Large intestine (tissue), 3 donors: ENCODE measurements around the gene ZG16B. TPM values are rescaled to one million over a fixed set of nuclear protein-coding genes. Genes with fewer than 3 reads are reported as not detected.

Experiments
- DNase-seq, 2 donors: peaks; one replicate each; pipeline versions ENCODE4 v3.0.0 to v3.0.0-alpha.2; 2013
- H3K27ac ChIP-seq: one replicate; pipeline ENCODE4 v1.5.1; 2013; ENCODE audit warnings: low read length
- H3K27me3 ChIP-seq: 2 replicates; pipeline ENCODE4 v1.6.1; 2013; ENCODE audit warnings: low read length; ENCODE audit not compliant: control insufficient read depth, insufficient read depth
- H3K36me3 ChIP-seq: 2 replicates; pipeline ENCODE4 v1.6.1; 2013; ENCODE audit warnings: low read length; ENCODE audit not compliant: control insufficient read depth, insufficient read depth
- H3K4me1 ChIP-seq: one replicate; pipeline ENCODE4 v1.6.1; 2013; ENCODE audit warnings: low read length; ENCODE audit not compliant: control insufficient read depth, insufficient read depth
- H3K4me3 ChIP-seq: one replicate; pipeline ENCODE4 v1.5.1; 2013; ENCODE audit warnings: low read length
- H3K9me3 ChIP-seq: one replicate; pipeline ENCODE4 v1.6.1; 2013; ENCODE audit warnings: mild to moderate bottlenecking, low read depth, low read length, moderate library complexity; ENCODE audit not compliant: control insufficient read depth
- WGBS: methylation state at CpG from one replicate; pipeline ENCODE4 v1.1.5; 2013; ENCODE audit warnings: low lambda C conversion rate; ENCODE audit not compliant: insufficient coverage; 5-methylcytosine and 5-hydroxymethylcytosine counted together
- polyA plus RNA-seq: library from polyadenylated mRNA; unstranded; fragments of 120-200 nt; gene quantifications from one replicate; pipeline ENCODE4 v1.2.1, GENCODE V29; 2013

ZG16B gene
- polyA plus RNA-seq, 1 donor: 4.3 TPM

GRCh38 chr16:2845116-2845515, 15.0 kb downstream of the ZG16B start:
- WGBS: 100% methylated on average over 1 of the region's 5 CpGs
- H3K27ac ChIP-seq: no peak overlapping the region
- peaks cover 2% of the 10 kb centered on the region for H3K27me3 ChIP-seq
- DNase-seq: no peak
- H3K4me1 ChIP-seq: peaks cover 4% of the 10 kb centered on the region
- H3K4me3 ChIP-seq: no peak overlapping the region
- H3K36me3 ChIP-seq: no peaks in the 10 kb centered on the region
- H3K9me3 ChIP-seq: peaks cover 7% of the 10 kb centered on the region

GRCh38 chr16:2846511-2847310, 16.6 kb downstream of the ZG16B start:
- no peaks in the 10 kb centered on the region for H3K36me3 ChIP-seq
- peaks cover 2% of the 10 kb centered on the region for H3K27me3 ChIP-seq
- no peak overlapping the region for H3K4me3 ChIP-seq
- no peak for DNase-seq
- H3K9me3 ChIP-seq: peaks cover 7% of the 10 kb centered on the region
- peaks cover 4% of the 10 kb centered on the region for H3K4me1 ChIP-seq
- H3K27ac ChIP-seq: no peak overlapping the region
- WGBS: no CpG with 5 or more reads among the region's 3 CpGs

- peaks cover 12% of the 10 kb centered on the region for H3K9me3 ChIP-seq
- H3K4me1 ChIP-seq: peaks cover 4% of the 10 kb centered on the region
- peaks cover 3% of the 10 kb centered on the region for H3K27me3 ChIP-seq
- H3K36me3 ChIP-seq: no peaks in the 10 kb centered on the region
- H3K27ac ChIP-seq: no peak overlapping the region
- no peak overlapping the region for H3K4me3 ChIP-seq
- WGBS: 79% methylated on average over 4 of the region's 16 CpGs
- DNase-seq: no peak
Measured at GRCh38 chr16:2848933-2849725, 19.0 kb downstream of the ZG16B start.

GRCh38 chr16:2852003-2852730, 22.1 kb downstream of the ZG16B start:
- Histone ChIP-seq H3K4me1 (peaks cover 2% of the 10 kb centered on the region), H3K27ac (no peak overlapping the region), H3K9me3 (peaks cover 26% of the 10 kb centered on the region), H3K27me3 (peaks cover 3% of the 10 kb centered on the region), H3K4me3 (no peak overlapping the region), H3K36me3 (no peaks in the 10 kb centered on the region)
- WGBS: no CpG with 5 or more reads among the region's 16 CpGs
- DNase-seq: no peak

GRCh38 chr16:2852731-2853507, 22.8 kb downstream of the ZG16B start:
- no CpG with 5 or more reads among the region's 56 CpGs for WGBS
- no peak for DNase-seq
- H3K27me3 ChIP-seq: peaks cover 7% of the 10 kb centered on the region
- H3K4me1 ChIP-seq: peaks cover 2% of the 10 kb centered on the region
- no peak overlapping the region for H3K4me3 ChIP-seq
- no peak overlapping the region for H3K27ac ChIP-seq
- H3K9me3 ChIP-seq: peaks cover 29% of the 10 kb centered on the region
- H3K36me3 ChIP-seq: no peaks in the 10 kb centered on the region

GRCh38 chr16:2853531-2854073, 23.5 kb downstream of the ZG16B start:
- no peak for DNase-seq
- H3K36me3 ChIP-seq: no peaks in the 10 kb centered on the region

GRCh38 chr16:2854700-2855309, 24.7 kb downstream of the ZG16B start:
- H3K4me1 ChIP-seq: peaks cover 17% of the 10 kb centered on the region
- 70% methylated on average over 2 of the region's 5 CpGs for WGBS
- no peak overlapping the region for H3K27ac ChIP-seq
- peaks cover 31% of the 10 kb centered on the region for H3K9me3 ChIP-seq
- H3K4me3 ChIP-seq: no peak overlapping the region
- peaks cover 20% of the 10 kb centered on the region for H3K27me3 ChIP-seq
- no peak for DNase-seq
- no peaks in the 10 kb centered on the region for H3K36me3 ChIP-seq

More at GRCh38 chr16:2853531-2854073, 23.5 kb downstream of the ZG16B start:
- no CpG with 5 or more reads among the region's 18 CpGs for WGBS
- Histone ChIP-seq H3K4me1 (peaks cover 7% of the 10 kb centered on the region), H3K4me3 (no peak overlapping the region), H3K27me3 (peaks cover 14% of the 10 kb centered on the region), H3K27ac (no peak overlapping the region), H3K9me3 (peaks cover 31% of the 10 kb centered on the region)

- no peak for DNase-seq
- H3K27ac ChIP-seq: no peak overlapping the region
- H3K4me3 ChIP-seq: no peak overlapping the region
- peaks cover 34% of the 10 kb centered on the region for H3K9me3 ChIP-seq
- H3K36me3 ChIP-seq: no peaks in the 10 kb centered on the region
- H3K4me1 ChIP-seq: peaks cover 17% of the 10 kb centered on the region
- no CpG with 5 or more reads among the region's 6 CpGs for WGBS
- peaks cover 20% of the 10 kb centered on the region for H3K27me3 ChIP-seq
Measured at GRCh38 chr16:2855536-2855935, 25.4 kb downstream of the ZG16B start.

GRCh38 chr16:2856061-2856670, 26.1 kb downstream of the ZG16B start:
- Histone ChIP-seq H3K27me3 (peaks cover 20% of the 10 kb centered on the region), H3K27ac (no peak overlapping the region), H3K36me3 (no peaks in the 10 kb centered on the region), H3K4me1 (peaks cover 17% of the 10 kb centered on the region), H3K4me3 (no peak overlapping the region), H3K9me3 (peaks cover 40% of the 10 kb centered on the region)
- 93% methylated on average over 2 of the region's 14 CpGs for WGBS
- DNase-seq: no peak
